CD8-positive, alpha-beta memory T cell (primary cell): ENCODE measurements around the gene IGHMBP2. TPM values are rescaled to one million over a fixed set of nuclear protein-coding genes. Genes with fewer than 3 reads are reported as not detected.
"Not testable (repeated sequence)": the region's sequence is repeated elsewhere in the genome, so short reads cannot be mapped to it uniquely, and the experiment has no call there.

ENCODE experiments used
- CTCF ChIA-PET: fragments of 350-600 bp; sonication (Branson Sonifier 250); formaldehyde crosslinking; loops from one replicate; lab custom pipeline; 2021; ENCODE audit warnings: antibody characterized with exemption; lab: Charles Lee
- POLR2A ChIA-PET: fragments of 350-600 bp; sonication (Branson Sonifier 250); formaldehyde crosslinking; loops from one replicate; lab custom pipeline; 2021; ENCODE audit warnings: antibody characterized with exemption; lab: Charles Lee
- DNase-seq, 5 donors: peaks; one replicate each; pipeline versions ENCODE4 v3.0.0 to v3.0.0-alpha.2; 2020 to 2022; ENCODE audit warnings: mixed read lengths in 1 of 5
- H3K27ac ChIP-seq: one replicate; pipeline ENCODE4 v1.7.0; 2013; ENCODE audit warnings: low read depth, mild to moderate bottlenecking, low read length, moderate library complexity
- H3K27me3 ChIP-seq: 2 replicates; pipeline ENCODE4 v1.7.0; 2013; ENCODE audit warnings: low read length, mild to moderate bottlenecking; ENCODE audit not compliant: insufficient read depth, poor library complexity, severe bottlenecking
- H3K36me3 ChIP-seq: 2 replicates; pipeline ENCODE4 v1.7.0; 2013; ENCODE audit warnings: mild to moderate bottlenecking, low read length, moderate library complexity; ENCODE audit not compliant: insufficient read depth
- H3K4me1 ChIP-seq: 2 replicates; pipeline ENCODE4 v1.7.0; 2013; ENCODE audit warnings: mild to moderate bottlenecking, low read length, moderate library complexity; ENCODE audit not compliant: insufficient read depth
- H3K4me3 ChIP-seq: 2 replicates; pipeline ENCODE4 v1.7.0; 2013; ENCODE audit warnings: mild to moderate bottlenecking, low read length
- H3K9me3 ChIP-seq: 2 replicates; pipeline ENCODE4 v1.7.0; 2013; ENCODE audit warnings: mild to moderate bottlenecking, low read length
- H3K27ac Mint-ChIP-seq, 8 donors: one replicate each; pipeline ENCODE4 v1.8.0; 2020 to 2021; ENCODE audit warnings: mixed read lengths in 8 of 8, mild to moderate bottlenecking in 6 of 8, inconsistent platforms in 3 of 8, moderate library complexity in 3 of 8
- H3K27me3 Mint-ChIP-seq, 2 donors: one replicate each; pipeline ENCODE4 v1.8.0; 2020 to 2021; ENCODE audit warnings: mixed read lengths in 2 of 2, mild to moderate bottlenecking in 1 of 2, moderate library complexity in 1 of 2
- H3K36me3 Mint-ChIP-seq, 3 donors: one replicate each; pipeline ENCODE4 v1.8.0; 2020 to 2021; ENCODE audit warnings: mixed read lengths in 3 of 3, inconsistent platforms in 1 of 3, mild to moderate bottlenecking in 1 of 3
- H3K4me1 Mint-ChIP-seq, 3 donors: one replicate each; pipeline ENCODE4 v1.8.0; 2020 to 2021; ENCODE audit warnings: mixed read lengths in 3 of 3, inconsistent platforms in 1 of 3, mild to moderate bottlenecking in 1 of 3
- H3K4me3 Mint-ChIP-seq, 7 donors: one replicate each; pipeline ENCODE4 v1.8.0; 2020 to 2021; ENCODE audit warnings: mixed read lengths in 7 of 7, mild to moderate bottlenecking in 6 of 7, moderate library complexity in 4 of 7, inconsistent platforms in 2 of 7
- H3K9me3 Mint-ChIP-seq, 5 donors: one replicate each; pipeline ENCODE4 v1.8.0; 2020 to 2022; ENCODE audit warnings: mixed read lengths in 5 of 5, mild to moderate bottlenecking in 3 of 5, moderate library complexity in 2 of 5, inconsistent platforms in 1 of 5
- polyA plus RNA-seq: library from polyadenylated mRNA; unstranded; fragments of 300-500 nt; fragmentation: Illumina TruSeq; gene quantifications from one replicate; pipeline ENCODE4 v1.2.3, GENCODE V29; 2021
- total RNA-seq, 2 experiments: library from RNA; stranded (reverse); gene quantifications; one replicate each; pipeline ENCODE4 v1.2.3, GENCODE V29; 2021

The IGHMBP2 gene
- total and polyA plus RNA-seq, 3 experiments from 2014 or later = 9.9 to 27.8 (median 25.7) TPM

DNA sequence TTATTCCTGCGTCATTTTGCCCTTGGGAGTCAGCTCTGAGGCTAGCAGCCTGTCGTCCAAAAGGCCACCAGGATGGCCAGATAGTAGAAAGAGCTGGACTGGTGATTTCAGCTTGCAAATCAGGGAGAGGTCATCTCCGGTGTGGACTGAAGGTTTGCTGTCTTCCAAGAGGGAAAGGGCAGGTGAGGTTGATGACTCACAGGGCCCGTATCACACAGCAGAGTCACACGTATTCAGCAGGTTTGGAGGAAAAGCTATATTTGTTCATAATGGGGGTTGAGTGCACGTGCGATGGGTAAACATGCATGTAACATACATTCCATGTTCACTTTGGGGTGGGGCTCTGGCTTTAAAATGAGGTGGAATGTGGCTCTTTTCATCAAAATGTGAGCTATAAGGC, 25.7 kb upstream of the IGHMBP2 start:
- no peak for DNase-seq
- H3K4me1 Mint-ChIP-seq = peaks cover 0 to 3% (median 0%) of the 10 kb centered on the region in 3 donors
- no peaks in the 10 kb centered on the region for H3K27me3 ChIP-seq
- H3K36me3 Mint-ChIP-seq = peaks cover 0 to 3% (median 1%) of the 10 kb centered on the region in 3 donors
- no peaks in the 10 kb centered on the region for H3K9me3 Mint-ChIP-seq
- H3K4me1 ChIP-seq = no peaks in the 10 kb centered on the region
- no peaks in the 10 kb centered on the region for H3K36me3 ChIP-seq
- H3K27me3 Mint-ChIP-seq = peaks cover 0 to 2% of the 10 kb centered on the region in 2 donors
- no peak overlapping the region for H3K27ac ChIP-seq
- H3K4me3 Mint-ChIP-seq = no peak overlapping the region
- H3K4me3 ChIP-seq = no peak overlapping the region
- H3K27ac Mint-ChIP-seq = no peak overlapping the region
- H3K9me3 ChIP-seq = no peaks in the 10 kb centered on the region
- ChIA-PET POLR2A (no interaction called here), CTCF (interaction anchor here (1.4 kb wide), 1 partner anchor 8 kb away, joined by 3 read pairs; no protein-coding TSS in a partner anchor)

GRCh38 chr11:68880851-68881250, 22.8 kb upstream of the IGHMBP2 start:
- CTCF ChIA-PET = no interaction called here
- Mint-ChIP-seq H3K27ac (no peak overlapping the region), H3K36me3 (peaks cover 0 to 8% (median 3%) of the 10 kb centered on the region in 3 donors), H3K27me3 (peaks cover 0 to under 1% of the 10 kb centered on the region in 2 donors), H3K4me1 (no peaks in the 10 kb centered on the region), H3K9me3 (no peaks in the 10 kb centered on the region), H3K4me3 (no peak overlapping the region)
- no peak for DNase-seq
- H3K4me1 ChIP-seq = no peaks in the 10 kb centered on the region
- H3K4me3 ChIP-seq = no peak overlapping the region
- no peaks in the 10 kb centered on the region for H3K27me3 ChIP-seq
- POLR2A ChIA-PET = no interaction called here
- H3K36me3 ChIP-seq = no peaks in the 10 kb centered on the region
- H3K27ac ChIP-seq = no peak overlapping the region
- no peaks in the 10 kb centered on the region for H3K9me3 ChIP-seq

DNA sequence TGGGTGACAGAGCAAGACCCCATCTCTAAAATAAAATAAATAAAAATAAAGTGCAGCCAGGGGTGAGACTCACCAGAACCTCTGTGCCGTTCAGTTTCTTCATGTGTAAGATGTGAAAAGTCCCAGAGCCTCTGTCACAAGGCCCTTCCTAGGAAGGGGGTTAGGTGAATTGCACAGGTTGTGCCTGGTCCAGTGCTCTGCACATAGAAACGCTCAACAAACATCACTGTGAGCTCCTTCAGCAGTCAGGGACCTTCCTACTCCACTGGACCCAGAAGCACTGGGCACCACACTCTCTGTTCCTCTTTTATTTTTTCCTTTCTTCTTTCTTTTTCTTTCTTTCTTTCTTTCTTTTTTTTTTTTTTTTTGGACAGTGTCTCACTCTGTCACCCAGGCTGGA, 22.4 kb upstream of the IGHMBP2 start:
- H3K4me1 ChIP-seq = no peaks in the 10 kb centered on the region
- no peak overlapping the region for H3K27ac ChIP-seq
- H3K36me3 Mint-ChIP-seq = peaks cover 0 to 8% (median 3%) of the 10 kb centered on the region in 3 donors
- H3K4me1 Mint-ChIP-seq = no peaks in the 10 kb centered on the region
- H3K27me3 Mint-ChIP-seq = no peaks in the 10 kb centered on the region
- no peak overlapping the region for H3K4me3 ChIP-seq
- POLR2A ChIA-PET = no interaction called here
- no peaks in the 10 kb centered on the region for H3K9me3 ChIP-seq
- no peaks in the 10 kb centered on the region for H3K36me3 ChIP-seq
- DNase-seq = no peak
- H3K27me3 ChIP-seq = no peaks in the 10 kb centered on the region
- CTCF ChIA-PET = no interaction called here
- no peaks in the 10 kb centered on the region for H3K9me3 Mint-ChIP-seq
- H3K27ac Mint-ChIP-seq = no peak overlapping the region
- H3K4me3 Mint-ChIP-seq = no peak overlapping the region

DNA sequence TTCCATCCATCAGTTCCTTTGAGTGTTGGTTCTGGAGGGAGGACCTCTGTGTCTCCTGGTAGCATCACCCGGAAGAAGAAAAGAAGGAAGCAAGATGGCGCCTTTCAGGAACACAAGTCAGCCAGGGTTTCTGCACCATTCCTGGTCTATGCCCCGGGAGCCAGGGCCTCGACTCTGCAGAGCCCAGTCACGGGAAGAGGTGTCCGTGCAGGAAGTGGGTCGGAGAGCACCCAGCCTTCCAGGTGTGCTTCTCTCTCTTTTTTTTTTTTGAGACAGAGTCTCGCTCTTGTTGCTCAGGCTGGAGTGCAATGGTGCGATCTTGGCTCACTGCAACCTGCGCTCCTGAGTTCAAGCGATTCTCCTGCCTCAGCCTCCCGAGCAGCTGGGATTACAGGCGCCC, 21.3 kb upstream of the IGHMBP2 start:
- no peak for DNase-seq
- POLR2A ChIA-PET = no interaction called here

GRCh38 chr11:68884827-68885226, 18.9 kb upstream of the IGHMBP2 start:
- POLR2A ChIA-PET, H3K4me1 Mint-ChIP-seq: not testable (repeated sequence)

More for the DNA sequence above, 21.3 kb upstream of the IGHMBP2 start:
- H3K4me1 ChIP-seq = no peaks in the 10 kb centered on the region
- H3K36me3 Mint-ChIP-seq = peaks cover 0 to 8% (median 3%) of the 10 kb centered on the region in 3 donors
- no peak overlapping the region for H3K4me3 Mint-ChIP-seq
- no peaks in the 10 kb centered on the region for H3K9me3 ChIP-seq
- CTCF ChIA-PET = no interaction called here
- H3K27me3 ChIP-seq = no peaks in the 10 kb centered on the region
- H3K4me3 ChIP-seq = no peak overlapping the region
- no peaks in the 10 kb centered on the region for H3K9me3 Mint-ChIP-seq
- H3K27ac Mint-ChIP-seq = no peak overlapping the region
- no peak overlapping the region for H3K27ac ChIP-seq
- no peaks in the 10 kb centered on the region for H3K27me3 Mint-ChIP-seq
- no peaks in the 10 kb centered on the region for H3K36me3 ChIP-seq
- no peaks in the 10 kb centered on the region for H3K4me1 Mint-ChIP-seq

GRCh38 chr11:68889948-68890446, 13.7 kb upstream of the IGHMBP2 start:
- no peak for DNase-seq
- no peaks in the 10 kb centered on the region for H3K9me3 Mint-ChIP-seq
- H3K27ac Mint-ChIP-seq = no peak overlapping the region
- Histone ChIP-seq H3K4me1 (no peaks in the 10 kb centered on the region), H3K4me3 (no peak overlapping the region), H3K27me3 (no peaks in the 10 kb centered on the region), H3K36me3 (peaks cover 19% of the 10 kb centered on the region), H3K9me3 (no peaks in the 10 kb centered on the region), H3K27ac (no peak overlapping the region)
- no peaks in the 10 kb centered on the region for H3K4me1 Mint-ChIP-seq
- H3K27me3 Mint-ChIP-seq = no peaks in the 10 kb centered on the region
- H3K4me3 Mint-ChIP-seq = no peak overlapping the region
- CTCF ChIA-PET = no interaction called here
- POLR2A ChIA-PET = no interaction called here
- H3K36me3 Mint-ChIP-seq = peaks cover 5 to 48% (median 7%) of the 10 kb centered on the region in 3 donors

More at GRCh38 chr11:68884827-68885226, 18.9 kb upstream of the IGHMBP2 start:
- H3K4me3 Mint-ChIP-seq, DNase-seq, H3K9me3 ChIP-seq, CTCF ChIA-PET, H3K27me3 Mint-ChIP-seq, H3K27ac ChIP-seq, H3K27ac Mint-ChIP-seq, H3K9me3 Mint-ChIP-seq, H3K4me1 ChIP-seq, H3K27me3 ChIP-seq, H3K36me3 ChIP-seq, H3K4me3 ChIP-seq: not testable (repeated sequence)
- peaks cover 0 to 12% (median 3%) of the 10 kb centered on the region in 3 donors for H3K36me3 Mint-ChIP-seq

GRCh38 chr11:68890490-68891231, 13.0 kb upstream of the IGHMBP2 start:
- Mint-ChIP-seq H3K36me3 (peaks cover 5 to 53% (median 7%) of the 10 kb centered on the region in 3 donors), H3K27ac (no peak overlapping the region), H3K4me1 (no peaks in the 10 kb centered on the region), H3K9me3 (no peaks in the 10 kb centered on the region), H3K27me3 (no peaks in the 10 kb centered on the region), H3K4me3 (no peak overlapping the region)
- no peak overlapping the region for H3K4me3 ChIP-seq
- no peak for DNase-seq
- H3K9me3 ChIP-seq = no peaks in the 10 kb centered on the region
- CTCF ChIA-PET = no interaction called here
- no peak overlapping the region for H3K27ac ChIP-seq
- no peaks in the 10 kb centered on the region for H3K4me1 ChIP-seq
- POLR2A ChIA-PET = no interaction called here
- H3K36me3 ChIP-seq = peaks cover 19% of the 10 kb centered on the region
- H3K27me3 ChIP-seq = no peaks in the 10 kb centered on the region

GRCh38 chr11:68891351-68891948, 12.2 kb upstream of the IGHMBP2 start:
- ChIA-PET POLR2A (no interaction called here), CTCF (no interaction called here)
- H3K36me3 ChIP-seq = peaks cover 19% of the 10 kb centered on the region
- Mint-ChIP-seq H3K4me1 (no peaks in the 10 kb centered on the region), H3K4me3 (no peak overlapping the region), H3K36me3 (peaks cover 5 to 61% (median 7%) of the 10 kb centered on the region in 3 donors), H3K9me3 (no peaks in the 10 kb centered on the region), H3K27me3 (no peaks in the 10 kb centered on the region), H3K27ac (no peak overlapping the region)
- H3K27ac ChIP-seq = no peak overlapping the region
- no peaks in the 10 kb centered on the region for H3K4me1 ChIP-seq
- DNase-seq = no peak
- no peaks in the 10 kb centered on the region for H3K9me3 ChIP-seq
- no peak overlapping the region for H3K4me3 ChIP-seq
- no peaks in the 10 kb centered on the region for H3K27me3 ChIP-seq
